ENCODE measurements around the gene NSFL1C. TPM values are rescaled to one million over a fixed set of nuclear protein-coding genes. Genes with fewer than 3 reads are reported as not detected.

NSFL1C gene
- polyA plus RNA-seq, 2 of the 4 experiments (the other 2 are of a cell fraction): 56.6 to 136 TPM

DNA sequence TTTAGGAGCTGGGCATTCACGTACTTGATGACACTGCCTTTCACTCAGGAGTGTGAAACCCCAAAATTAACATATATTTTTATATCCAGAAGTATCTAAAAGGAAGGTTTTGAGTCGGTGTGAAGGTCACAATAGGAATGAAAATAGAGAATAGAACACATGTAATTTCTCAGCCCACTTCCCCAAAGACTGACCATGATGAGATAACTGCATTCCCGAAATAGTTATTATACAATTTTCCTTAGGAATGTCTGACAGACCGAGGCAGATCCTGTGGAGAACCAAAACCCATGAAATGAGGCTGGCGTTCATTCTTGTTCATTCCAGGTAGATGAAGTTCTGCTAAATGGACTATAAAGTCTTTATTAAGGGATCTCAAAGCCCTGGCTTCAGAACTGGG is 10.3 kb downstream of the NSFL1C start (continued):
- TF ChIP-seq, protein P1, sequence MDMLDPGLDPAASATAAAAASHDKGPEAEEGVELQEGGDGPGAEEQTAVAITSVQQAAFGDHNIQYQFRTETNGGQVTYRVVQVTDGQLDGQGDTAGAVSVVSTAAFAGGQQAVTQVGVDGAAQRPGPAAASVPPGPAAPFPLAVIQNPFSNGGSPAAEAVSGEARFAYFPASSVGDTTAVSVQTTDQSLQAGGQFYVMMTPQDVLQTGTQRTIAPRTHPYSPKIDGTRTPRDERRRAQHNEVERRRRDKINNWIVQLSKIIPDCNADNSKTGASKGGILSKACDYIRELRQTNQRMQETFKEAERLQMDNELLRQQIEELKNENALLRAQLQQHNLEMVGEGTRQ (IDR thresholded peaks at IDR 0.05): no peak
- TF ChIP-seq SMC3 (IDR thresholded peaks at IDR 0.05): no peak
- no peak for TF ChIP-seq NR3C1 (IDR thresholded peaks at IDR 0.05)
- TF ChIP-seq MAFK (IDR thresholded peaks at IDR 0.05; ENCODE audit: partially characterized antibody): no peak

DNA sequence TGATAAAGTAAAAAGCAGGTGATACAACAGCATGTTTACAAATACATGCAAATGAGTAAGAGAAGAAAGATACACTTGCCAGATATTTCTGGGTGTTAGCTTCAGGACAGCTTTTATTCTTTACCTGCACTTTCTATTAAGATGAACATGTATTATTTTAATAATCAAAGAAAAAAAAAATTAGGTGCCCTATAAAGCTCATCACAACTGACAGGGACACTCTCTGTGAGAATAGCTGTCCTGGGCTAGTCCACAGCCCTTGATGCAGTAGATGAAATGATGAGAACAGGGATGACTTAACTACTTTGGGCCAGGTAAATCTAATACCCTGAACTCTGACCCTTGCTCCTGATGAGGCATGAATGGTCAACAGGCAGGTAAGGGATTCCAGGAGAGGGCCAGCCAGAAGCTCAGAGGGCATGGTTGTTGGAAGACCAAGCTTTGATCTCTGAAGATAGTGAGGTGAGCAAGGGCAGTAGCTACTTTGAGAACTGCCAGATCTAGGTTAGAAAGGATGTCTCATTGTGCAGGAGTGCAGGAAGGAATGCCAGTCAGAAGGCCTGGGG is 15.6 kb downstream of the NSFL1C start:
- CTCF ChIA-PET: interaction anchor here (1.3 to 16.7 kb wide), 6 partner anchors 11 to 53 kb away, joined by 3 to 139 read pairs (median 15); partner anchors contain the start of gene NSFL1C
- DNase-seq (ENCODE audit: low read depth in 1 of 2, low spot score in 1 of 2): no peak
- Histone ChIP-seq H3K4me3 (no peak overlapping the region), H3K9me3 (no peaks in the 10 kb centered on the region), H3K4me2 (no peak overlapping the region), H3K4me1 (no peaks in the 10 kb centered on the region), H3K27ac (no peak overlapping the region)
- POLR2A ChIA-PET: no interaction called here
- TF ChIP-seq, protein P2, sequence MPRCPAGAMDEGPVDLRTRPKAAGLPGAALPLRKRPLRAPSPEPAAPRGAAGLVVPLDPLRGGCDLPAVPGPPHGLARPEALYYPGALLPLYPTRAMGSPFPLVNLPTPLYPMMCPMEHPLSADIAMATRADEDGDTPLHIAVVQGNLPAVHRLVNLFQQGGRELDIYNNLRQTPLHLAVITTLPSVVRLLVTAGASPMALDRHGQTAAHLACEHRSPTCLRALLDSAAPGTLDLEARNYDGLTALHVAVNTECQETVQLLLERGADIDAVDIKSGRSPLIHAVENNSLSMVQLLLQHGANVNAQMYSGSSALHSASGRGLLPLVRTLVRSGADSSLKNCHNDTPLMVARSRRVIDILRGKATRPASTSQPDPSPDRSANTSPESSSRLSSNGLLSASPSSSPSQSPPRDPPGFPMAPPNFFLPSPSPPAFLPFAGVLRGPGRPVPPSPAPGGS (IDR thresholded peaks at IDR 0.05): no peak
- TF ChIP-seq RFX5 (IDR thresholded peaks at IDR 0.05) (no peak), NR3C1 (IDR thresholded peaks at IDR 0.05) (no peak), ZFP36 (IDR thresholded peaks at IDR 0.05; ENCODE audit: borderline replicate concordance, partially characterized antibody) (no peak), RARB (CRISPR knock-in tag; IDR thresholded peaks at IDR 0.05) (no peak), ESRRA (IDR thresholded peaks at IDR 0.05; ENCODE audit: borderline replicate concordance, low read length) (no peak), KDM5A (IDR thresholded peaks at IDR 0.05) (no peak), CHD4 (IDR thresholded peaks at IDR 0.05; ENCODE audit: borderline replicate concordance) (no peak), EHF (CRISPR knock-in tag; IDR thresholded peaks at IDR 0.05) (no peak), MYC (IDR thresholded peaks at IDR 0.05; ENCODE audit: borderline replicate concordance, low read length) (no peak), CEBPB (IDR thresholded peaks at IDR 0.05) (no peak), SREBF2 (IDR thresholded peaks at IDR 0.05) (no peak), HOXB13 (CRISPR knock-in tag; IDR thresholded peaks at IDR 0.05; ENCODE audit: low read depth) (no peak), TFCP2L1 (CRISPR knock-in tag; IDR thresholded peaks at IDR 0.05) (no peak), PHF8 (IDR thresholded peaks at IDR 0.05; ENCODE audit: borderline replicate concordance, low read depth) (no peak), HDAC2 (IDR thresholded peaks at IDR 0.05) (no peak), POLR2A (IDR thresholded peaks at IDR 0.05; ENCODE audit: low read length) (no peak), NPAS2 (CRISPR knock-in tag; IDR thresholded peaks at IDR 0.05; ENCODE audit: borderline replicate concordance) (no peak), RCOR1 (IDR thresholded peaks at IDR 0.05; ENCODE audit: low read depth, low read length) (no peak)
- FAIRE-seq: no peak
- ATAC-seq: no peak

DNA sequence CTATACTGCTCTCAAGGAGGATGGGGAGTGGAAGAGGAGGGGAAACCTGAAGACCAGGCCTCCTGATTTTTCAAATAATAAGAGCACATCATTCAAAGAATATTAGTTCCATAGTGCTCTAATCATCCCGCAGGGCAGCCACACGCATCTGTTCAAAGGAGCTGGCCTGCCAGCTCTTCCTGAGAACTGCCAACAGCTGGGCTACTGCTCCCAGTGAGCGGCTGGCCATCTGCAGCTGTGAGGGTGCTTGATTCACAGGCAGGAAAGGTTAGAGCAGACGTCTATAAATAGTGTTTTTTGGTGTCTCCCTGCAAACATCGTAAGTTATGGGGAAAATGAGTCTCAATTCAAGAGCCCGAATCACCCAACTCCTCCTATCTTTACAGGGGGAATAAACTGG is 17.3 kb downstream of the NSFL1C start:
- FAIRE-seq (no peak), ATAC-seq (no peak), DNase-seq (ENCODE audit: low read depth in 1 of 2, low spot score in 1 of 2) (no peak)
- Histone ChIP-seq H3K9me3 (no peaks in the 10 kb centered on the region), H3K4me2 (no peak overlapping the region), H3K4me3 (no peak overlapping the region), H3K4me1 (no peaks in the 10 kb centered on the region), H3K27ac (no peak overlapping the region)
- POLR2A ChIA-PET: interaction anchor here (1.0 kb wide), 1 partner anchor 11 kb away, joined by 3 read pairs; no protein-coding TSS in a partner anchor
- CTCF ChIA-PET: interaction anchor here (1.3 to 16.7 kb wide), 7 partner anchors 9 to 54 kb away, joined by 6 to 139 read pairs (median 13); partner anchors contain the start of gene NSFL1C
- TF ChIP-seq, protein P3, sequence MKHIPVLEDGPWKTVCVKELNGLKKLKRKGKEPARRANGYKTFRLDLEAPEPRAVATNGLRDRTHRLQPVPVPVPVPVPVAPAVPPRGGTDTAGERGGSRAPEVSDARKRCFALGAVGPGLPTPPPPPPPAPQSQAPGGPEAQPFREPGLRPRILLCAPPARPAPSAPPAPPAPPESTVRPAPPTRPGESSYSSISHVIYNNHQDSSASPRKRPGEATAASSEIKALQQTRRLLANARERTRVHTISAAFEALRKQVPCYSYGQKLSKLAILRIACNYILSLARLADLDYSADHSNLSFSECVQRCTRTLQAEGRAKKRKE (CRISPR knock-in tag; IDR thresholded peaks at IDR 0.05; ENCODE audit: low read depth): no peak
- TF ChIP-seq CBX2 (IDR thresholded peaks at IDR 0.05; ENCODE audit: borderline replicate concordance, low read depth) (no peak), JUNB (IDR thresholded peaks at IDR 0.05) (no peak), MAZ (IDR thresholded peaks at IDR 0.05; ENCODE audit: borderline replicate concordance, low read depth, low read length) (no peak), CHD4 (IDR thresholded peaks at IDR 0.05; ENCODE audit: borderline replicate concordance) (no peak), ESRRA (IDR thresholded peaks at IDR 0.05; ENCODE audit: borderline replicate concordance, low read length) (no peak), HOXA7 (CRISPR knock-in tag; IDR thresholded peaks at IDR 0.05) (no peak), FOXS1 (CRISPR knock-in tag; IDR thresholded peaks at IDR 0.05) (no peak)
- TF ChIP-seq, protein P2 (IDR thresholded peaks at IDR 0.05): no peak
- WGBS (ENCODE audit: missing lambda C conversion rate): 91% methylated on average over 6 of the region's 6 CpGs

Measured in A549 (cell line).